Karpas-422 (cell line): ENCODE results near the gene TNNT1. TPM values are rescaled to one million over a fixed set of nuclear protein-coding genes. Genes with fewer than 3 reads are reported as not detected.
"Not testable (repeated sequence)": the region's sequence is repeated elsewhere in the genome, so short reads cannot be mapped to it uniquely, and the experiment has no call there.

ENCODE experiments used
- DNase-seq: peaks from one replicate; pipeline ENCODE4 v3.0.0-alpha.2; 2015
- H2AFZ ChIP-seq: fragments of 200-600 bp; sonication (generic); 2 replicates; pipeline ENCODE4 v1.6.1; 2014; ENCODE audit warnings: antibody characterized with exemption, low read length, mixed read lengths
- H3K27ac ChIP-seq: fragments of 200-600 bp; sonication (generic); 2 replicates; pipeline ENCODE4 v1.5.1; 2014; ENCODE audit warnings: mild to moderate bottlenecking, low read length, moderate library complexity
- H3K27me3 ChIP-seq: fragments of 200-600 bp; sonication (generic); 2 replicates; pipeline ENCODE4 v1.6.1; 2014; ENCODE audit warnings: low read length, mixed read lengths
- H3K36me3 ChIP-seq: fragments of 200-600 bp; sonication (generic); 2 replicates; pipeline ENCODE4 v1.6.1; 2014; ENCODE audit warnings: low read length, mixed read lengths; ENCODE audit not compliant: insufficient read depth
- H3K4me1 ChIP-seq: fragments of 200-600 bp; sonication (generic); 2 replicates; pipeline ENCODE4 v1.6.1; 2014; ENCODE audit warnings: mild to moderate bottlenecking, low read length, mixed read lengths
- H3K4me2 ChIP-seq: fragments of 200-600 bp; sonication (generic); 2 replicates; pipeline ENCODE4 v1.6.1; 2014; ENCODE audit warnings: low read length, low read depth, mild to moderate bottlenecking; ENCODE audit not compliant: poor library complexity, severe bottlenecking
- H3K4me3 ChIP-seq: fragments of 200-600 bp; sonication (generic); 2 replicates; pipeline ENCODE4 v1.5.1; 2014; ENCODE audit warnings: mild to moderate bottlenecking, antibody characterized with exemption, low read length, mixed read lengths
- H3K79me2 ChIP-seq: fragments of 200-600 bp; sonication (generic); 2 replicates; pipeline ENCODE4 v1.6.1; 2014; ENCODE audit warnings: mild to moderate bottlenecking, low read length, mixed read lengths
- H3K9ac ChIP-seq: fragments of 200-600 bp; sonication (generic); 2 replicates; pipeline ENCODE4 v1.6.0; 2014; ENCODE audit warnings: low read length
- H3K9me2 ChIP-seq: fragments of 200-600 bp; sonication (generic), shearing (Covaris generic); replicated peaks from 2 replicates; pipeline ENCODE4 v1.6.0; 2014; ENCODE audit warnings: mild to moderate bottlenecking, low read length, moderate library complexity; ENCODE audit not compliant: insufficient read depth
- H3K9me3 ChIP-seq: fragments of 300-700, 200-600 bp; sonication (generic); 2 replicates; pipeline ENCODE4 v1.6.1; 2014; ENCODE audit warnings: low read length, mixed read lengths
- H4K20me1 ChIP-seq: fragments of 200-600 bp; sonication (generic); 2 replicates; pipeline ENCODE4 v1.6.1; 2014; ENCODE audit warnings: mild to moderate bottlenecking, antibody characterized with exemption, low read length, low read depth; ENCODE audit not compliant: insufficient read depth
- total RNA-seq: library from RNA; depleted of rRNA; stranded (reverse); fragments of >200 nt; shearing (Covaris generic); gene quantifications from 2 replicates; pipeline ENCODE4 v1.2.3, GENCODE V29; 2014; ENCODE audit warnings: low replicate concordance

The TNNT1 gene
- total RNA-seq, 1 experiment from 2014 or later = 10.4 TPM

GRCh38 chr19:55173186-55173713 is 24.2 kb upstream of the TNNT1 start:
- no peak overlapping the region for H3K4me2 ChIP-seq
- no peak overlapping the region for H3K9ac ChIP-seq
- H3K27ac ChIP-seq = no peak overlapping the region
- no peak overlapping the region for H2AFZ ChIP-seq
- no peaks in the 10 kb centered on the region for H4K20me1 ChIP-seq
- H3K4me3 ChIP-seq = no peak overlapping the region
- no peaks in the 10 kb centered on the region for H3K4me1 ChIP-seq
- H3K36me3 ChIP-seq = no peaks in the 10 kb centered on the region
- H3K9me2 ChIP-seq = no peaks in the 10 kb centered on the region
- H3K9me3 ChIP-seq = no peaks in the 10 kb centered on the region
- no peaks in the 10 kb centered on the region for H3K27me3 ChIP-seq
- no peak for DNase-seq
- no peaks in the 10 kb centered on the region for H3K79me2 ChIP-seq

- Histone ChIP-seq H3K9me3 (no peaks in the 10 kb centered on the region), H3K4me2 (no peak overlapping the region), H3K36me3 (no peaks in the 10 kb centered on the region), H3K9ac (no peak overlapping the region), H4K20me1 (no peaks in the 10 kb centered on the region), H3K79me2 (no peaks in the 10 kb centered on the region), H3K27ac (no peak overlapping the region), H3K27me3 (no peaks in the 10 kb centered on the region), H3K4me3 (no peak overlapping the region), H3K4me1 (no peaks in the 10 kb centered on the region), H3K9me2 (no peaks in the 10 kb centered on the region), H2AFZ (no peak overlapping the region)
- peak; percentile 38 for DNase-seq
These were observed 23.7 kb upstream of the TNNT1 start for GRCh38 chr19:55172741-55173140.

GRCh38 chr19:55172318-55172717 is 23.3 kb upstream of the TNNT1 start:
- not testable (repeated sequence) for H3K27ac ChIP-seq, H4K20me1 ChIP-seq, H3K4me2 ChIP-seq, H3K9me3 ChIP-seq, H3K27me3 ChIP-seq, DNase-seq, H3K9ac ChIP-seq, H2AFZ ChIP-seq, H3K79me2 ChIP-seq, H3K4me3 ChIP-seq, H3K4me1 ChIP-seq, H3K36me3 ChIP-seq, H3K9me2 ChIP-seq

DNA sequence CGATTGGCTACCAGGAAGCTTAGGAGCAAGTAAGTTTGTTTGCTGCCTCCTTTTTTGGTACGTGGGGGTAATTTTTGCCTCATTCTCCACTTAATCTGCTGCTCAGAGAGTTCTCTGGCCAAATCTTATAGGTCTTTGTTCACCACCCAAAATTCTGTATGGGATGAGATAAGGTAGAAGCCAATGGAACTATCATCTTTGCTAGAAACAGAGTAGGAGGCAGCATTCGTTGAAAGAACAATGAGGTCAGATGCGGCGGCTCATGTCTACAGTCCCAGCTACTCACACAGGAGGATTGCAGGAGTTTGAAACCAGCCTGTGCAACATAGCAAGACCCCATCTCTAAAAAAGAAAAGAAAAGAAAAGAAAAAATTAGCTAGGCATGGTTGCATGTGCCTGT is 22.4 kb upstream of the TNNT1 start:
- Histone ChIP-seq H3K4me2 (no peak overlapping the region), H2AFZ (no peak overlapping the region), H3K4me3 (no peak overlapping the region), H3K27me3 (no peaks in the 10 kb centered on the region), H4K20me1 (no peaks in the 10 kb centered on the region), H3K4me1 (no peaks in the 10 kb centered on the region), H3K9ac (no peak overlapping the region), H3K79me2 (no peaks in the 10 kb centered on the region), H3K9me3 (no peaks in the 10 kb centered on the region), H3K9me2 (no peaks in the 10 kb centered on the region), H3K36me3 (no peaks in the 10 kb centered on the region), H3K27ac (no peak overlapping the region)
- no peak for DNase-seq

DNA sequence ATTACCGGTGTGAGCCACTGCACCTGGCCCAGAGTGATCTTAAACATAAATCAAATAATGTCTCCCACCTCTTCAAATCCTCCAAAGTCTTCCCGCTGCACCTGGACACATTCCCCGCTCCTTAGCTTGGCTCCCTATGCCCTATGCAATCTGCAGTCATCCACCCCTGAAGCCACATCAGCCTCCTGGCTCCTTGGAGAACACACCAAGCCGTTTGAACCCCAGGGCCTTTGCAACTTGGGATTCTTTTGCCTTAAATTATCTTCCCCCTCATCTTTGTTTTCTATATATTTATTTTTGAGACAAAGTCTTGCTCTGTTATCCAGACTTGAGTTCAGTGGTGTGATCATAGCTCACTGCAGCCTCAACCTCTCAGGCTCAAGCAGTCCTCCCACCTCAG is 20.1 kb upstream of the TNNT1 start:
- Histone ChIP-seq H3K9me3 (no peaks in the 10 kb centered on the region), H3K27me3 (no peaks in the 10 kb centered on the region)

GRCh38 chr19:55166530-55167268 is 17.7 kb upstream of the TNNT1 start, which contains the start of gene DNAAF3:
Gene DNAAF3, minus strand, starts transcription at chr19:55166613. Its CDS starts 200 bp downstream, at chr19:55166413.
- no peaks in the 10 kb centered on the region for H3K36me3 ChIP-seq
- no peaks in the 10 kb centered on the region for H3K79me2 ChIP-seq
- peak; percentile 97 for DNase-seq
- no peaks in the 10 kb centered on the region for H3K9me3 ChIP-seq
- no peak within 1 kb of the TSS for H3K9ac ChIP-seq
- no peaks in the 10 kb centered on the region for H4K20me1 ChIP-seq
- no peak within 1 kb of the TSS for H3K4me3 ChIP-seq
- no peaks in the 10 kb centered on the region for H3K4me1 ChIP-seq
- no peak within 1 kb of the TSS for H3K27ac ChIP-seq
- H3K9me2 ChIP-seq = no peaks in the 10 kb centered on the region
- H2AFZ ChIP-seq = no peak within 1 kb of the TSS
- no peaks in the 10 kb centered on the region for H3K27me3 ChIP-seq
- H3K4me2 ChIP-seq = no peak within 1 kb of the TSS

More for the DNA sequence above, 20.1 kb upstream of the TNNT1 start:
- Histone ChIP-seq H2AFZ (no peak overlapping the region), H3K4me1 (no peaks in the 10 kb centered on the region), H4K20me1 (no peaks in the 10 kb centered on the region), H3K79me2 (no peaks in the 10 kb centered on the region), H3K4me2 (no peak overlapping the region), H3K4me3 (no peak overlapping the region), H3K36me3 (no peaks in the 10 kb centered on the region), H3K9ac (no peak overlapping the region), H3K27ac (no peak overlapping the region), H3K9me2 (no peaks in the 10 kb centered on the region)
- no peak for DNase-seq

- Histone ChIP-seq H2AFZ (no peak overlapping the region), H3K4me3 (no peak overlapping the region), H3K27me3 (no peaks in the 10 kb centered on the region), H4K20me1 (no peaks in the 10 kb centered on the region), H3K9ac (no peak overlapping the region), H3K4me2 (no peak overlapping the region), H3K36me3 (no peaks in the 10 kb centered on the region), H3K79me2 (no peaks in the 10 kb centered on the region), H3K4me1 (no peaks in the 10 kb centered on the region), H3K9me3 (no peaks in the 10 kb centered on the region), H3K9me2 (no peaks in the 10 kb centered on the region), H3K27ac (no peak overlapping the region)
- DNase-seq = peak; percentile 27
These were observed 17.0 kb upstream of the TNNT1 start for GRCh38 chr19:55165952-55166529.

DNA sequence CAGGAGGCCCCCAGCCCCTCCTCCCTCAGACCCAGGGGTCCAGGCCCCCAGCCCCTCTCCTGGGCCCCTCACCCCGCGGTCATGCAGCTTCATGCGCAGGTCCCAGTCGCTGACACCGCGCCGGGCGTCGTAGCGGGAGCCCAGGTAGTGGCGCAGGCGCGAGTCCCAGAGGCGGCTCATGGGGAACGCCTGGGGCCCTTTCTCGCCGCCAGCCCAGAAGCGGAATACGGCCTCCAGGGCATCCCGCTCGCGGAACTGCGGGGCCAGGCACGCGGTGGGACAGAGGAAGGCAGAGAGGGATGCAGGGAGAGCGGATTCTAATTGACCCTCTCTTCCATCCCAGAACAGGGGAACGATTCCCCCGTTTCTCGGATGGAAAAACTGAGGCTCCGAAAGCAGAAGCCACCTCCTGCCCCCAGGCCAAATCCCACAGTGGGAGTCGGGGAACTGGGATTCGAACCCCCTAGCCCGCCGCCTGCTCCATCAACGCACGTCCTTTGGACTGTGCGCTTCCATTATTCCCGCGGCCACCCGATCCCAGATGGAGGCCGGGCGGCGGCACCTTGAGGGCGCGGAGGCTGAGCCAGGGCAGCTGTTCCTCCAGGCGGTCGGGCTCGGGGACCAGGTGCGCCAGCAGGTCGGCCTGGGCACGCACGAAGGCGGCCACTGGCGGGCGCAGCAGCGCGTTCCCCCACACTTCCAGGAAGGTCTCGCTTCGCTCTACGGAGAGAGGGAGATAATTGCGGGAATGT is 12.7 kb upstream of the TNNT1 start:
- no peaks in the 10 kb centered on the region for H3K9me2 ChIP-seq
- no peaks in the 10 kb centered on the region; the same call in 1 of the 2 replicates for H3K4me1 ChIP-seq
- H3K27me3 ChIP-seq = no peaks in the 10 kb centered on the region
- no peak overlapping the region for H3K4me3 ChIP-seq
- no peak overlapping the region for H3K4me2 ChIP-seq
- H3K36me3 ChIP-seq = no peaks in the 10 kb centered on the region
- H2AFZ ChIP-seq = no peak overlapping the region
- H3K9me3 ChIP-seq = no peaks in the 10 kb centered on the region
- H4K20me1 ChIP-seq = no peaks in the 10 kb centered on the region
- no peaks in the 10 kb centered on the region for H3K79me2 ChIP-seq
- H3K9ac ChIP-seq = no peak overlapping the region
- DNase-seq = no peak
- no peak overlapping the region for H3K27ac ChIP-seq
